SK-N-SH (cell line): Measurements from ENCODE around the gene OVOL3. TPM values are rescaled to one million over a fixed set of nuclear protein-coding genes. Genes with fewer than 3 reads are reported as not detected.

ENCODE experiments used
- CTCF ChIA-PET: fragments of 300-600, 350-600 bp; formaldehyde crosslinking; extraction: SDS; loops from one replicate; lab custom pipeline; 2021; lab: Yijun Ruan, JAX
- POLR2A ChIA-PET: fragments of 350-600 bp; sonication (Branson Sonifier 250); formaldehyde crosslinking; extraction: SDS; loops from one replicate; lab custom pipeline; 2020; ENCODE audit warnings: antibody characterized with exemption, inconsistent platforms; lab: Yijun Ruan, JAX
- DNase-seq: peaks from one replicate; pipeline ENCODE4 v3.0.0; 2012
- H2AFZ ChIP-seq: fragments of 200-600 bp; sonication (generic); 2 replicates; pipeline ENCODE4 v1.8.1; 2016; ENCODE audit warnings: antibody characterized with exemption, mild to moderate bottlenecking, low read depth
- H3F3A ChIP-seq: fragments of 200-600 bp; sonication (generic); replicated peaks from 2 replicates; pipeline ENCODE3; 2016; ENCODE audit warnings: antibody characterized with exemption, mild to moderate bottlenecking; ENCODE audit not compliant: insufficient read depth
- H3K27ac ChIP-seq, 2 experiments: fragments of 200-500 bp in 1 of 2; fragments of 200-600 bp in 1 of 2; sonication (Bioruptor generic) in 1 of 2; sonication (generic), shearing (Covaris generic) in 1 of 2; 2 replicates each; pipeline versions ENCODE4 v1.5.1 to v1.6.1; 2014 to 2016; ENCODE audit warnings: low read depth in 2 of 2, inconsistent platforms in 1 of 2, low read length in 1 of 2, mild to moderate bottlenecking in 1 of 2, mixed read lengths in 1 of 2
- H3K27me3 ChIP-seq: fragments of 200-600 bp; sonication (generic), shearing (Covaris generic); 2 replicates; pipeline ENCODE4 v1.6.1; 2016; ENCODE audit warnings: mixed run types; ENCODE audit not compliant: insufficient read depth
- H3K36me3 ChIP-seq, 2 experiments: fragments of 200-500 bp in 1 of 2; fragments of 200-600 bp in 1 of 2; sonication (Bioruptor generic) in 1 of 2; sonication (generic) in 1 of 2; replicated peaks in 1 of 2; 2 replicates each; pipeline versions ENCODE3 to v1.5.1; 2014 to 2016; ENCODE audit warnings: low read length in 1 of 2, mild to moderate bottlenecking in 1 of 2; ENCODE audit not compliant: insufficient read depth in 2 of 2, control insufficient read depth in 1 of 2
- H3K4me1 ChIP-seq, 2 experiments: fragments of 200-500 bp in 1 of 2; fragments of 200-600 bp in 1 of 2; sonication (Bioruptor generic) in 1 of 2; sonication (generic), shearing (Covaris generic) in 1 of 2; 2 replicates each; pipeline versions ENCODE4 v1.5.1 to v1.6.1; 2014 to 2016; ENCODE audit warnings: low read depth in 1 of 2, low read length in 1 of 2, mixed run types in 1 of 2; ENCODE audit not compliant: insufficient read depth in 2 of 2, control insufficient read depth in 1 of 2
- H3K4me2 ChIP-seq: fragments of 200-600 bp; sonication (generic), shearing (Covaris generic); 2 replicates; pipeline ENCODE4 v1.6.1; 2017; ENCODE audit warnings: mixed run types
- H3K4me3 ChIP-seq, 2 experiments: fragments of 200-500 bp in 1 of 2; fragments of 200-600 bp in 1 of 2; sonication (Bioruptor generic) in 1 of 2; sonication (generic), shearing (Covaris generic) in 1 of 2; 2 replicates each; pipeline versions ENCODE4 v1.5.1 to v1.8.1; 2014 to 2016; ENCODE audit warnings: low read depth in 2 of 2, inconsistent platforms in 1 of 2, low read length in 1 of 2, mild to moderate bottlenecking in 1 of 2, mixed read lengths in 1 of 2, moderate library complexity in 1 of 2
- H3K79me2 ChIP-seq: fragments of 200-600 bp; sonication (generic); 2 replicates; pipeline ENCODE4 v1.8.1; 2017; ENCODE audit warnings: mild to moderate bottlenecking; ENCODE audit not compliant: insufficient read depth
- H3K9ac ChIP-seq: fragments of 200-600 bp; sonication (generic); 2 replicates; pipeline ENCODE4 v1.6.1; 2017; ENCODE audit warnings: mixed run types
- H3K9me2 ChIP-seq: fragments of 200-600 bp; sonication (generic); 2 replicates; pipeline ENCODE4 v1.6.1; 2017; ENCODE audit warnings: mixed run types
- H3K9me3 ChIP-seq: fragments of 200-600 bp; sonication (generic); 2 replicates; pipeline ENCODE4 v1.6.1; 2017; ENCODE audit warnings: mixed run types, mild to moderate bottlenecking, moderate library complexity
- H4K20me1 ChIP-seq: fragments of 200-600 bp; sonication (generic); 2 replicates; pipeline ENCODE4 v1.6.1; 2017; ENCODE audit warnings: mild to moderate bottlenecking, mixed run types; ENCODE audit not compliant: insufficient read depth
- EZH2phosphoT487 ChIP-seq: fragments of 200-600 bp; sonication (generic); IDR thresholded peaks from 2 replicates; pipeline ENCODE4 v1.6.1; 2017; ENCODE audit warnings: low read depth, mixed run types, mild to moderate bottlenecking, antibody characterized with exemption, moderate library complexity, borderline replicate concordance
- FOSL2 ChIP-seq: IDR thresholded peaks from 2 replicates; pipeline ENCODE4 v1.4.0; 2012; ENCODE audit warnings: low read depth, mild to moderate bottlenecking, moderate library complexity, borderline replicate concordance
- FOXM1 ChIP-seq: IDR thresholded peaks from 2 replicates; pipeline ENCODE4 v1.4.0; 2012; ENCODE audit warnings: low read depth, mild to moderate bottlenecking
- GABPA ChIP-seq: IDR thresholded peaks from 2 replicates; pipeline ENCODE4 v1.4.0; 2012; ENCODE audit warnings: low read depth, mild to moderate bottlenecking
- IRF3 ChIP-seq: fragments of 150-350 bp; IDR thresholded peaks from 2 replicates; pipeline ENCODE4 v1.6.1; 2016; ENCODE audit warnings: mild to moderate bottlenecking, low read depth, low read length
- JUND ChIP-seq: IDR thresholded peaks from 2 replicates; pipeline ENCODE4 v1.4.0; 2012
- NFIC ChIP-seq: IDR thresholded peaks from 2 replicates; pipeline ENCODE4 v1.4.0; 2012; ENCODE audit warnings: borderline replicate concordance
- NRF1 ChIP-seq: IDR thresholded peaks from 2 replicates; pipeline ENCODE4 v1.6.1; 2012; ENCODE audit warnings: low read depth, mild to moderate bottlenecking, low read length
- POLR2AphosphoS5 ChIP-seq: IDR thresholded peaks from 2 replicates; pipeline ENCODE4 v1.6.1; 2012; ENCODE audit warnings: low read depth, low read length
- RCOR1 ChIP-seq: fragments of 150-350 bp; IDR thresholded peaks from 2 replicates; pipeline ENCODE4 v1.6.1; 2017; ENCODE audit warnings: antibody characterized with exemption, low read length
- RXRA ChIP-seq: IDR thresholded peaks from 2 replicates; pipeline ENCODE4 v1.4.0; 2012; ENCODE audit warnings: low read depth, mild to moderate bottlenecking, borderline replicate concordance
- SMC3 ChIP-seq: IDR thresholded peaks from 2 replicates; pipeline ENCODE4 v1.6.1; 2012; ENCODE audit warnings: low read depth, low read length, improper control_type of control experiment
- TAF1 ChIP-seq: IDR thresholded peaks from 2 replicates; pipeline ENCODE4 v1.6.1; 2012; ENCODE audit warnings: low read depth, mild to moderate bottlenecking, low read length, moderate library complexity, borderline replicate concordance
- TCF12 ChIP-seq: IDR thresholded peaks from 2 replicates; pipeline ENCODE4 v1.4.0; 2012
- WGBS: methylation state at CpG from one replicate; pipeline ENCODE4 v1.1.6; 2017; ENCODE audit warnings: low lambda C conversion rate; 5-methylcytosine and 5-hydroxymethylcytosine counted together
- polyA plus RNA-seq, 3 experiments: library from polyadenylated mRNA; depleted of rRNA; stranded (reverse); fragments of >200 nt; gene quantifications; 2 replicates each; pipeline ENCODE4 v1.2.3, GENCODE V29; 2012
- TF ChIP-seq, protein P1 (sequence below): IDR thresholded peaks from 2 replicates; pipeline ENCODE4 v1.6.1; 2012; ENCODE audit warnings: mild to moderate bottlenecking, low read depth, low read length, moderate library complexity

Gene OVOL3
- polyA plus RNA-seq, 1 of the 3 experiments (the other 2 are of a cell fraction): not detected

DNA sequence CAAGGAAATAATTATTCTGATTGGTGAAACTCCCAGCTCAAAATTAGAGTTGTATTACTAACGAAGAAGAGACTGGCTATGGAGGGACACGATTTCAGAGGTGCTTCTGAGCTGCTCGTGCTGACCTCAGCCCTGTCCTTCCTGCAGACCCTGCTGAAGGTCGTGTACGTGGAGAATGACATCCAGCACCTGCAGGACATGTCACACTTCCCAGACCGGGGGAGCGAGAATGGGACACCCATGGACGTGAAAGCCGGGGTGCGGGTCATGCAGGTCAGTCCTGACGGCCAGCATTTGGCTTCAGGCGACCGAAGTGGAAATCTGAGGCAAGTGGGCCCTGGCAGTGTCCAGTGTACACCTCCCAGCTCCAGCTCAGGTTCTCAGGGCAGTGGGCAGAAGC, 28.0 kb upstream of the OVOL3 start:
- Histone ChIP-seq H3K9me2 (no peaks in the 10 kb centered on the region), H4K20me1 (no peaks in the 10 kb centered on the region), H3K27ac (no peak overlapping the region), H3K4me1 (no peaks in the 10 kb centered on the region), H3K4me2 (no peak overlapping the region), H3K27me3 (no peaks in the 10 kb centered on the region), H3K9me3 (no peaks in the 10 kb centered on the region), H3K79me2 (no peaks in the 10 kb centered on the region), H3F3A (no peaks in the 10 kb centered on the region), H3K9ac (no peak overlapping the region), H2AFZ (no peak overlapping the region), H3K4me3 (no peak overlapping the region), H3K36me3 (peaks cover 9 to 15% of the 10 kb centered on the region in 2 experiments)
- DNase-seq: no peak
- CTCF ChIA-PET: no interaction called here
- no peak for TF ChIP-seq RXRA
- no peak for TF ChIP-seq GABPA
- TF ChIP-seq NRF1: no peak
- WGBS: 92% methylated on average over 9 of the region's 13 CpGs
- POLR2A ChIA-PET: no interaction called here

- H3K4me2 ChIP-seq: no peak overlapping the region
- no peaks in the 10 kb centered on the region for H3K27me3 ChIP-seq
- DNase-seq: no peak
- no peak overlapping the region for H3K9ac ChIP-seq
- H3K79me2 ChIP-seq: no peaks in the 10 kb centered on the region
- H3K9me2 ChIP-seq: no peaks in the 10 kb centered on the region
- H3K9me3 ChIP-seq: no peaks in the 10 kb centered on the region
- H3K4me1 ChIP-seq: no peaks in the 10 kb centered on the region
- WGBS: 97% methylated on average over 12 of the region's 12 CpGs
- TF ChIP-seq TAF1 (no peak), TCF12 (no peak)
- peaks cover 9 to 15% of the 10 kb centered on the region in 2 experiments for H3K36me3 ChIP-seq
- H2AFZ ChIP-seq: no peak overlapping the region
- CTCF ChIA-PET: interaction anchor here (0.8 kb wide), 1 partner anchor 23 kb away, joined by 3 read pairs; no protein-coding TSS in a partner anchor
- no peak overlapping the region for H3K4me3 ChIP-seq
- no peaks in the 10 kb centered on the region for H4K20me1 ChIP-seq
- POLR2A ChIA-PET: no interaction called here
- H3F3A ChIP-seq: no peaks in the 10 kb centered on the region
- H3K27ac ChIP-seq: no peak overlapping the region
Observed at GRCh38 chr19:36084231-36085009, 26.5 kb upstream of the OVOL3 start.

- 93% methylated on average over 9 of the region's 9 CpGs for WGBS
- Histone ChIP-seq H3K79me2 (no peaks in the 10 kb centered on the region), H3K4me1 (no peaks in the 10 kb centered on the region), H3K4me2 (no peak overlapping the region), H2AFZ (no peak overlapping the region), H3F3A (no peaks in the 10 kb centered on the region), H3K9me2 (no peaks in the 10 kb centered on the region), H3K27me3 (no peaks in the 10 kb centered on the region), H3K36me3 (peaks cover 3 to 17% of the 10 kb centered on the region in 2 experiments), H4K20me1 (no peaks in the 10 kb centered on the region), H3K9ac (no peak overlapping the region), H3K27ac (no peak overlapping the region), H3K4me3 (no peak overlapping the region), H3K9me3 (no peaks in the 10 kb centered on the region)
- POLR2A ChIA-PET: no interaction called here
- no peak for DNase-seq
- CTCF ChIA-PET: no interaction called here
- TF ChIP-seq IRF3 (no peak), SMC3 (no peak), FOXM1 (no peak), POLR2AphosphoS5 (no peak), RXRA (no peak), EZH2phosphoT487 (no peak), FOSL2 (no peak), RCOR1 (no peak), NFIC (no peak), TCF12 (no peak), JUND (no peak)
- TF ChIP-seq, protein P1, sequence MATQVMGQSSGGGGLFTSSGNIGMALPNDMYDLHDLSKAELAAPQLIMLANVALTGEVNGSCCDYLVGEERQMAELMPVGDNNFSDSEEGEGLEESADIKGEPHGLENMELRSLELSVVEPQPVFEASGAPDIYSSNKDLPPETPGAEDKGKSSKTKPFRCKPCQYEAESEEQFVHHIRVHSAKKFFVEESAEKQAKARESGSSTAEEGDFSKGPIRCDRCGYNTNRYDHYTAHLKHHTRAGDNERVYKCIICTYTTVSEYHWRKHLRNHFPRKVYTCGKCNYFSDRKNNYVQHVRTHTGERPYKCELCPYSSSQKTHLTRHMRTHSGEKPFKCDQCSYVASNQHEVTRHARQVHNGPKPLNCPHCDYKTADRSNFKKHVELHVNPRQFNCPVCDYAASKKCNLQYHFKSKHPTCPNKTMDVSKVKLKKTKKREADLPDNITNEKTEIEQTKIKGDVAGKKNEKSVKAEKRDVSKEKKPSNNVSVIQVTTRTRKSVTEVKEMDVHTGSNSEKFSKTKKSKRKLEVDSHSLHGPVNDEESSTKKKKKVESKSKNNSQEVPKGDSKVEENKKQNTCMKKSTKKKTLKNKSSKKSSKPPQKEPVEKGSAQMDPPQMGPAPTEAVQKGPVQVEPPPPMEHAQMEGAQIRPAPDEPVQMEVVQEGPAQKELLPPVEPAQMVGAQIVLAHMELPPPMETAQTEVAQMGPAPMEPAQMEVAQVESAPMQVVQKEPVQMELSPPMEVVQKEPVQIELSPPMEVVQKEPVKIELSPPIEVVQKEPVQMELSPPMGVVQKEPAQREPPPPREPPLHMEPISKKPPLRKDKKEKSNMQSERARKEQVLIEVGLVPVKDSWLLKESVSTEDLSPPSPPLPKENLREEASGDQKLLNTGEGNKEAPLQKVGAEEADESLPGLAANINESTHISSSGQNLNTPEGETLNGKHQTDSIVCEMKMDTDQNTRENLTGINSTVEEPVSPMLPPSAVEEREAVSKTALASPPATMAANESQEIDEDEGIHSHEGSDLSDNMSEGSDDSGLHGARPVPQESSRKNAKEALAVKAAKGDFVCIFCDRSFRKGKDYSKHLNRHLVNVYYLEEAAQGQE: no peak
Observed at GRCh38 chr19:36086326-36086725, 24.6 kb upstream of the OVOL3 start.
